GM06990 (cell line): ENCODE data around the gene CLDN10.

Experiments used
- DNase-seq: peaks from one replicate; pipeline ENCODE4 v3.0.0-alpha.2; 2011; ENCODE audit not compliant: insufficient read length; ENCODE audit errors: extremely low read depth
- H3K27me3 ChIP-seq: replicated peaks from 2 replicates; pipeline ENCODE4 v1.6.0; 2011; ENCODE audit warnings: low read length; ENCODE audit not compliant: control insufficient read depth, insufficient read depth
- H3K36me3 ChIP-seq: 2 replicates; pipeline ENCODE4 v1.5.1; 2011; ENCODE audit warnings: low read length; ENCODE audit not compliant: control insufficient read depth, insufficient read depth
- H3K4me3 ChIP-seq: replicated peaks from 2 replicates; pipeline ENCODE4 v1.5.1; 2011; ENCODE audit warnings: low read depth, mild to moderate bottlenecking, control low read depth, low read length
- TF ChIP-seq, protein P1 (sequence below): IDR thresholded peaks from 2 replicates; pipeline ENCODE4 v1.5.1; 2011; ENCODE audit warnings: low read length, control low read depth, mild to moderate bottlenecking, inconsistent platforms; ENCODE audit not compliant: insufficient read depth, poor library complexity, severe bottlenecking

CLDN10 gene

GRCh38 chr13:95568131-95568530, 15.6 kb downstream of the CLDN10 start:
- Histone ChIP-seq H3K4me3 (no peak overlapping the region), H3K36me3 (no peaks in the 10 kb centered on the region), H3K27me3 (no peaks in the 10 kb centered on the region)
- TF ChIP-seq, protein P1, sequence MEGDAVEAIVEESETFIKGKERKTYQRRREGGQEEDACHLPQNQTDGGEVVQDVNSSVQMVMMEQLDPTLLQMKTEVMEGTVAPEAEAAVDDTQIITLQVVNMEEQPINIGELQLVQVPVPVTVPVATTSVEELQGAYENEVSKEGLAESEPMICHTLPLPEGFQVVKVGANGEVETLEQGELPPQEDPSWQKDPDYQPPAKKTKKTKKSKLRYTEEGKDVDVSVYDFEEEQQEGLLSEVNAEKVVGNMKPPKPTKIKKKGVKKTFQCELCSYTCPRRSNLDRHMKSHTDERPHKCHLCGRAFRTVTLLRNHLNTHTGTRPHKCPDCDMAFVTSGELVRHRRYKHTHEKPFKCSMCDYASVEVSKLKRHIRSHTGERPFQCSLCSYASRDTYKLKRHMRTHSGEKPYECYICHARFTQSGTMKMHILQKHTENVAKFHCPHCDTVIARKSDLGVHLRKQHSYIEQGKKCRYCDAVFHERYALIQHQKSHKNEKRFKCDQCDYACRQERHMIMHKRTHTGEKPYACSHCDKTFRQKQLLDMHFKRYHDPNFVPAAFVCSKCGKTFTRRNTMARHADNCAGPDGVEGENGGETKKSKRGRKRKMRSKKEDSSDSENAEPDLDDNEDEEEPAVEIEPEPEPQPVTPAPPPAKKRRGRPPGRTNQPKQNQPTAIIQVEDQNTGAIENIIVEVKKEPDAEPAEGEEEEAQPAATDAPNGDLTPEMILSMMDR: no peak
- DNase-seq: no peak

DNA sequence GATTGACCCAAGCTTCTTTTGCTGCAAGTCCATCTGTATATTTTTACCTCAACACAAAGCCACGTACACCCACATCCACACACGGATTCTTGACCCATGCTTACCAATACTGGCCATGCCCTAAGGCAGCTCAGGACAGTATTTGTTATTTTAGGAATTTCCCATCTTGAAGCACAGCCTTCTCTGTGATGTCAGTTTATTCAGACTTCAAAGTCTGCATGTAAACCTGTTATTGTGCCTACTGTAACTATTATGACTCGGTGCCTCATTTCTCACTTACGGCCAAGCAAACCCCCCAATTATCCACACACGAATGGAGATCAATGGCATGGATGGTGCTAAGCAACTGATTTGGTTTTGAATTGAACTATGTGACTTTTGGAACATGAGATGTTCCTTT, 17.5 kb downstream of the CLDN10 start:
- no peak overlapping the region for H3K4me3 ChIP-seq
- no peaks in the 10 kb centered on the region for H3K36me3 ChIP-seq
- H3K27me3 ChIP-seq: no peaks in the 10 kb centered on the region
- TF ChIP-seq, protein P1: no peak
- no peak for DNase-seq

- H3K27me3 ChIP-seq: no peaks in the 10 kb centered on the region
- H3K4me3 ChIP-seq: no peak overlapping the region
- no peaks in the 10 kb centered on the region for H3K36me3 ChIP-seq
- TF ChIP-seq, protein P1: no peak
- DNase-seq: no peak
These were observed 19.4 kb downstream of the CLDN10 start for GRCh38 chr13:95571941-95572340.

DNA sequence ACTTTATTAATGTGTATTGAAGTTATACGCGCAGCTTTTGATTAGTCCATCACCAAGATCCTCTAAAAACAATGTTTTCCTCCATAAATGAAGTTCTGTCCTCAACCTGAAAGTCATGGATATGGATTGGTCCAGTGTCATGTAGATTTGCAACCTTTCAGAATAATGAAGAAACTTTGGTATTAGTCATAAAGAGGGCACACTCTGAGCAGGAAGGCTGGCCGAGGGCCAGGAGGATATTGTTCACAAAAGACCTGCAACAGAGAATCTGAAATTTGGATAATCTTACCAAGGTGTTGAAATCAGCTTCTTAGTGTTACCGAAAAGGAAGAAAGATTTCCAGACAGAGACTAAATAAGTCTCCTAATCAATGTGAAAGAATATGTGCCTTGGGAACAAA, 20.7 kb downstream of the CLDN10 start:
- Histone ChIP-seq H3K36me3 (no peaks in the 10 kb centered on the region), H3K27me3 (no peaks in the 10 kb centered on the region), H3K4me3 (no peak overlapping the region)
- no peak for DNase-seq
- TF ChIP-seq, protein P1: no peak

- Histone ChIP-seq H3K36me3 (no peaks in the 10 kb centered on the region), H3K27me3 (no peaks in the 10 kb centered on the region), H3K4me3 (no peak overlapping the region)
- DNase-seq: peak; percentile 41
- TF ChIP-seq, protein P1: no peak
These were observed 26.8 kb downstream of the CLDN10 start for GRCh38 chr13:95579303-95579702.

GRCh38 chr13:95585867-95586266, 33.3 kb downstream of the CLDN10 start:
- no peak overlapping the region for H3K4me3 ChIP-seq
- no peak for DNase-seq
- TF ChIP-seq, protein P1: no peak
- no peaks in the 10 kb centered on the region for H3K36me3 ChIP-seq
- no peaks in the 10 kb centered on the region for H3K27me3 ChIP-seq
